ENCODE results near the gene PDE3B. TPM values are rescaled to one million over a fixed set of nuclear protein-coding genes. Genes with fewer than 3 reads are reported as not detected.
"Not testable (repeated sequence)": the region's sequence is repeated elsewhere in the genome, so short reads cannot be mapped to it uniquely, and the experiment has no call there.

Gene PDE3B
- total RNA-seq, 5 donors from 2014 or later (not counting 1 experiment from before 2014, with no cell fraction given), result 130 to 162 (median 143) TPM

DNA sequence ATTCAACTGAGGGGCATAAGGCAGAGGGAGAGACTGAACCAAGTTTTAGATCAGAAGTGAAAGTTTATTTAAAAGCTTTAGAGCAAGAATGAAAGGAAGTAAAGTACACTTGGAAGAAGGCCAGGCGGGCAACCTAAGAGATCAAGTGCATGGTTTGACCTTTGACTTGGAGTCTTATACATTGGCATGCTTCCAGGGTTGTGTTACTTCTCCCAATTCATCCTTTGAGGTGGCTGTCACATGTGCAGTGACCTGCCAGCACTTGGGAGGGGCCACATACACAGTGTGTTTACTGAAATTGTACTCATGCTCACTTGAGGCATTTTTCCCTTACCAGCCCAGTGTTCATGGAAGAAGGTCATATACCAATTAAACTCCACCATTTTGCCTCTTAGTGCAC lies 218.1 kb downstream of the PDE3B start:
- Histone ChIP-seq H3K27ac (ENCODE audit: low read length) (no peak overlapping the region), H3K36me3 (ENCODE audit: control insufficient read depth in 2 of 2, extremely low read depth in 1 of 2, insufficient read depth in 1 of 2, low read length in 1 of 2) (peaks cover 0 to 36% of the 10 kb centered on the region in 2 donors), H3K9me3 (no peaks in the 10 kb centered on the region), H3K4me1 (ENCODE audit: control insufficient read depth in 1 of 2, extremely low read depth in 1 of 2, insufficient read depth in 2 of 2, low read length in 2 of 2) (no peaks in the 10 kb centered on the region), H3K27me3 (replicated peaks in 1 of 2; ENCODE audit: control insufficient read depth in 2 of 2, extremely low read depth in 1 of 2, insufficient read depth in 2 of 2, low read length in 1 of 2) (no peaks in the 10 kb centered on the region), H3K4me3 (ENCODE audit: control insufficient read depth in 1 of 2, extremely low read depth in 1 of 2, low read length in 1 of 2) (no peak overlapping the region)
- DNase-seq, result no peak
- Mint-ChIP-seq H3K4me1 (peaks cover 6 to 12% (median 9%) of the 10 kb centered on the region in 3 donors), H3K27me3 (no peaks in the 10 kb centered on the region), H3K9me3 (peaks cover 0 to 11% (median 0%) of the 10 kb centered on the region in 3 donors), H3K4me3 (no peak overlapping the region), H3K36me3 (peaks cover 64% of the 10 kb centered on the region), H3K27ac (peak overlapping the region in 1 of 2 donors; percentile 58)
- CTCF ChIA-PET, result interaction anchor here in 1 of 2 donors (2.1 kb wide), 1 partner anchor 46 kb away, joined by 11 read pairs; no protein-coding TSS in a partner anchor
- ATAC-seq (replicated peaks in 1 of 4), result no peak
- WGBS (ENCODE audit: insufficient coverage), result 100% methylated on average over 1 of the region's 1 CpG
- POLR2A ChIA-PET, result no interaction called here

DNA sequence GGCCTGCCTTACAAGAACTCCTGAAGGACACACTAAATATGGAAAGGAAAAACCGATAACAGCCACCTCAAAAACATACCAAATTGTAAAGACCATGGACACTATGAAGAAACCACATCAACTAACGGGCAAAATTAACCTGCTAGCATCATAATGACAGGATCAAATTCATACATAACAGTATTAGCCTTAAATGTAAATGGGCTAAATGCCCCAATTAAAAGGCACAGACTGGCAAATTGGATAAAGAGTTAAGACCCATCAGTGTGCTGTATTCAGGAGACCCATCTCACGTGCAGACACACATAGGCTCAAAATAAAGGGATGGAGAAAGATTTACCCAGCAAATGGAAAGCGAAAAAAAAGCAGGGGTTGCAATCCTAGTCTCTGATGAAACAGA lies 220.2 kb downstream of the PDE3B start:
- POLR2A ChIA-PET; H3K27ac ChIP-seq (ENCODE audit: low read length); H3K27me3 Mint-ChIP-seq; H3K4me3 Mint-ChIP-seq; CTCF ChIA-PET; H3K9me3 ChIP-seq; H3K4me1 ChIP-seq (ENCODE audit: control insufficient read depth in 1 of 2, extremely low read depth in 1 of 2, insufficient read depth in 2 of 2, low read length in 2 of 2); H3K4me1 Mint-ChIP-seq; ATAC-seq (replicated peaks in 1 of 4); H3K4me3 ChIP-seq (ENCODE audit: control insufficient read depth in 1 of 2, extremely low read depth in 1 of 2, low read length in 1 of 2); DNase-seq; H3K27me3 ChIP-seq (replicated peaks in 1 of 2; ENCODE audit: control insufficient read depth in 2 of 2, extremely low read depth in 1 of 2, insufficient read depth in 2 of 2, low read length in 1 of 2): not testable (repeated sequence)
- Mint-ChIP-seq H3K36me3 (peaks cover 58% of the 10 kb centered on the region), H3K9me3 (peaks cover 0 to 11% (median 0%) of the 10 kb centered on the region in 3 donors), H3K27ac (peak overlapping the region in 1 of 2 donors; percentile 8)
- WGBS (ENCODE audit: insufficient coverage), result no CpG with 5 or more reads among the region's 4 CpGs
- peaks cover 5 to 40% of the 10 kb centered on the region in 2 donors for H3K36me3 ChIP-seq (ENCODE audit: control insufficient read depth in 2 of 2, extremely low read depth in 1 of 2, insufficient read depth in 1 of 2, low read length in 1 of 2)

DNA sequence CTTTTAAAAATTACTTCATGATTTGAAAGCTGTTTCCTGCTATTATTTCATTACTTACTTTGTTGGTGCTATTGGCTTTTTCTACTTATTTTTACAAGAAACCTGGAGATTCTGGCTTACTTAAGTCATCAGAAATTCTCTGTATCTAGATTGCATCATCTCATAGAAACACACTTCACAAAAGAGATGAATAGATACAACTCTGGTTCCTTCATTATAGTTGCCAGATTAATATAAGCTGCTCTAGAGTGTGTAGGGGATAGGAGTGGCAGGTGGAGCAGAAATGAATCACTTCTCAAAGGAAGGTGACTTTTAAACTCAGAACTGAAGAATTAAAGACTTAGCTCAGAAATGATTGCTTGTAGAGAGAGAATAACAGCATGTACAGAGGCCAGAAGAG lies 228.4 kb downstream of the PDE3B start:
- no peak overlapping the region for H3K4me3 Mint-ChIP-seq
- no peaks in the 10 kb centered on the region for H3K27me3 ChIP-seq (replicated peaks in 1 of 2; ENCODE audit: control insufficient read depth in 2 of 2, extremely low read depth in 1 of 2, insufficient read depth in 2 of 2, low read length in 1 of 2)
- DNase-seq, result no peak
- peak overlapping the region; percentile 14 to 57 for H3K27ac Mint-ChIP-seq
- no peaks in the 10 kb centered on the region for H3K9me3 ChIP-seq
- H3K36me3 ChIP-seq (ENCODE audit: control insufficient read depth in 2 of 2, extremely low read depth in 1 of 2, insufficient read depth in 1 of 2, low read length in 1 of 2), result peaks cover 5 to 52% of the 10 kb centered on the region in 2 donors
- peaks cover 0 to 14% (median 4%) of the 10 kb centered on the region in 3 donors for H3K4me1 Mint-ChIP-seq
- no peak for ATAC-seq (replicated peaks in 1 of 4)
- no peak overlapping the region for H3K27ac ChIP-seq (ENCODE audit: low read length)
- H3K27me3 Mint-ChIP-seq, result no peaks in the 10 kb centered on the region
- no peaks in the 10 kb centered on the region for H3K4me1 ChIP-seq (ENCODE audit: control insufficient read depth in 1 of 2, extremely low read depth in 1 of 2, insufficient read depth in 2 of 2, low read length in 2 of 2)
- no peaks in the 10 kb centered on the region for H3K9me3 Mint-ChIP-seq
- no peak overlapping the region for H3K4me3 ChIP-seq (ENCODE audit: control insufficient read depth in 1 of 2, extremely low read depth in 1 of 2, low read length in 1 of 2)
- CTCF ChIA-PET, result interaction anchor here (0.5 to 0.9 kb wide), 2 partner anchors 15 to 417 kb away, joined by 3 to 7 read pairs; no protein-coding TSS in a partner anchor
- POLR2A ChIA-PET, result no interaction called here
- peaks cover 66% of the 10 kb centered on the region for H3K36me3 Mint-ChIP-seq

DNA sequence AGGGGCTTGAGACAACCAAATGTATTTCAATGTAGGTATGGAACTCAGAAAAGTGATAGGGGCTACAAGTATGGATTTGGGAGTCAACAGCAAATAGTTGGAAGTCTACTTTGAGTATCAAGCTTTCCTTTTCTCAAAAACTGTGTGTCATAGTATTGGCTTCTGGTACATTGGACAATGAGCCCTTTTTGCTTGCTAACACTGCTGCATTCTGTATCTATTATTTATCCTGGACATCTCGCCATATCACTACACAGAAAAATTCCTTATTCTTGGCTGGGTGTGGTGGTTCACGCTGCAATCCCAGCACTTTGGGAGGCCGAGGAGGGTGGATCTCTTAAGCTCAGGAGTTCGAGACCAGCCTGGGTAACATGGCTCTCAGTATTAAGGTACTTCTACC lies 230.0 kb downstream of the PDE3B start:
- no peak overlapping the region for H3K4me3 Mint-ChIP-seq
- ATAC-seq (replicated peaks in 1 of 4), result no peak
- H3K27ac ChIP-seq (ENCODE audit: low read length), result no peak overlapping the region
- ChIA-PET POLR2A (interaction anchor here in 1 of 2 donors (0.6 kb wide), 1 partner anchor 350 kb away, joined by 3 read pairs; no protein-coding TSS in a partner anchor), CTCF (no interaction called here)
- no peak for DNase-seq
- peaks cover 0 to 49% of the 10 kb centered on the region in 2 donors for H3K36me3 ChIP-seq (ENCODE audit: control insufficient read depth in 2 of 2, extremely low read depth in 1 of 2, insufficient read depth in 1 of 2, low read length in 1 of 2)
- no peak overlapping the region for H3K4me3 ChIP-seq (ENCODE audit: control insufficient read depth in 1 of 2, extremely low read depth in 1 of 2, low read length in 1 of 2)
- H3K9me3 ChIP-seq, result no peaks in the 10 kb centered on the region
- H3K27me3 ChIP-seq (replicated peaks in 1 of 2; ENCODE audit: control insufficient read depth in 2 of 2, extremely low read depth in 1 of 2, insufficient read depth in 2 of 2, low read length in 1 of 2), result no peaks in the 10 kb centered on the region
- peaks cover 71% of the 10 kb centered on the region for H3K36me3 Mint-ChIP-seq
- WGBS (ENCODE audit: insufficient coverage), result no CpG with 5 or more reads among the region's 4 CpGs
- H3K4me1 ChIP-seq (ENCODE audit: control insufficient read depth in 1 of 2, extremely low read depth in 1 of 2, insufficient read depth in 2 of 2, low read length in 2 of 2), result no peaks in the 10 kb centered on the region
- H3K27me3 Mint-ChIP-seq, result no peaks in the 10 kb centered on the region
- H3K9me3 Mint-ChIP-seq, result no peaks in the 10 kb centered on the region
- peak overlapping the region in 1 of 2 donors; percentile 63 for H3K27ac Mint-ChIP-seq
- peaks cover 0 to 14% (median 5%) of the 10 kb centered on the region in 3 donors for H3K4me1 Mint-ChIP-seq

DNA sequence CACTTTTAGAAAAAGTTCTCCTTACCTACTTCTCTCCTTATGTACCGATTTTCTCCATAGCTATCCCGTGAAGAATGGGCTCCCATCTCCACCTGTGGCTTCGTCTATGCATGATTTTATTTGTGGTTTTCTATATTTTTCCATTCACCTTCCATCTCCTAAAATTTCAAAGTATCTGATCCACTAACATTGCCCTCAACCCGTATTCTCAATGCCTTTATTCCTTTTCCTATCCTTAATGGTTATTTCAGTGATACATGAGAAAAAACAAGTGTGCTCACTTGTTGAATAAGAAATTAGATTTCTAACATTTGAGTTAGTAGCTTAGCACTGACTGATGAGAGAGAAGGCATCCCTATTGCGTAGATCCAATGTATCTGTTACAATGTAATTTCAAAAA lies 231.6 kb downstream of the PDE3B start:
- no peak overlapping the region for H3K4me3 ChIP-seq (ENCODE audit: control insufficient read depth in 1 of 2, extremely low read depth in 1 of 2, low read length in 1 of 2)
- H3K27me3 ChIP-seq (replicated peaks in 1 of 2; ENCODE audit: control insufficient read depth in 2 of 2, extremely low read depth in 1 of 2, insufficient read depth in 2 of 2, low read length in 1 of 2), result no peaks in the 10 kb centered on the region
- no peaks in the 10 kb centered on the region for H3K4me1 ChIP-seq (ENCODE audit: control insufficient read depth in 1 of 2, extremely low read depth in 1 of 2, insufficient read depth in 2 of 2, low read length in 2 of 2)
- DNase-seq (no peak), ATAC-seq (replicated peaks in 1 of 4) (no peak)
- no peaks in the 10 kb centered on the region for H3K9me3 ChIP-seq
- peaks cover 0 to 40% of the 10 kb centered on the region in 2 donors for H3K36me3 ChIP-seq (ENCODE audit: control insufficient read depth in 2 of 2, extremely low read depth in 1 of 2, insufficient read depth in 1 of 2, low read length in 1 of 2)
- peaks cover 67% of the 10 kb centered on the region for H3K36me3 Mint-ChIP-seq
- H3K4me3 Mint-ChIP-seq, result no peak overlapping the region
- ChIA-PET POLR2A (no interaction called here), CTCF (no interaction called here)
- H3K4me1 Mint-ChIP-seq, result peaks cover 0 to 14% (median 5%) of the 10 kb centered on the region in 3 donors
- H3K27ac ChIP-seq (ENCODE audit: low read length), result no peak overlapping the region
- H3K27me3 Mint-ChIP-seq, result no peaks in the 10 kb centered on the region
- no CpG with 5 or more reads among the region's 5 CpGs for WGBS (ENCODE audit: insufficient coverage)
- no peaks in the 10 kb centered on the region for H3K9me3 Mint-ChIP-seq
- H3K27ac Mint-ChIP-seq, result no peak overlapping the region

DNA sequence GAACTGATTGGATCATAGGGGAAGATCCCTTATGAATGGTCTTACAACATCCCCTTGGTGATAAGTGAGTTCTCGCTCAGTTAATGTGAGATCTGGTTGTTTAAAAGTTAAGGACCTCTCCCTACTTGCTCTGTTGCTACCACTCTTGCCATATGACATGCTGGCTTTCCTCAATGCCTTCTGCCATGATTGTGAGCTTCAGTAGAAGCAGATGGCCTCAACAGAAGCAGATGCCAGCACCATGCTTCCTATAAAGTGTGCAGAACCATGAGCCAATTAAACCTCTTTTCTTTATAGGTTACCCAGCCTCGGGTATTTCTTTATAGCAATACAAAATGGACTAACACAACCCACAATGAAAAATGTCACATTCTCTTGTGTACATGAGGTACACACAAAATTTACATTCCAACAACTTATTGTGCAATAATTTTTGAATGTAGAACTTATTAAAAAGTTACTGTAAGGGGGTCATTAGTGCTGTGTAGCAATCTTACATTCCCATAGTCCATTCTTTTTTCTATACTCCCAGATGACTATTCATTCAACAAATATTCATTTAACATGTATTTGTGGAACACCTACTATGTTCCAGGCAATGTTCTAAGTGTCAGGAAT lies 238.1 kb downstream of the PDE3B start:
- Histone ChIP-seq H3K27me3 (replicated peaks in 1 of 2; ENCODE audit: control insufficient read depth in 2 of 2, extremely low read depth in 1 of 2, insufficient read depth in 2 of 2, low read length in 1 of 2) (no peaks in the 10 kb centered on the region), H3K27ac (ENCODE audit: low read length) (no peak overlapping the region), H3K9me3 (no peaks in the 10 kb centered on the region), H3K36me3 (ENCODE audit: control insufficient read depth in 2 of 2, extremely low read depth in 1 of 2, insufficient read depth in 1 of 2, low read length in 1 of 2) (peaks cover 0 to 15% of the 10 kb centered on the region in 2 donors), H3K4me3 (ENCODE audit: control insufficient read depth in 1 of 2, extremely low read depth in 1 of 2, low read length in 1 of 2) (no peak overlapping the region), H3K4me1 (ENCODE audit: control insufficient read depth in 1 of 2, extremely low read depth in 1 of 2, insufficient read depth in 2 of 2, low read length in 2 of 2) (no peaks in the 10 kb centered on the region)
- no peak for ATAC-seq (replicated peaks in 1 of 4)
- peaks cover 57% of the 10 kb centered on the region for H3K36me3 Mint-ChIP-seq
- H3K27me3 Mint-ChIP-seq, result no peaks in the 10 kb centered on the region
- H3K27ac Mint-ChIP-seq, result no peak overlapping the region
- ChIA-PET CTCF (interaction anchor here in 1 of 2 donors (1.3 kb wide), 1 partner anchor 8 kb away, joined by 3 read pairs; no protein-coding TSS in a partner anchor), POLR2A (interaction anchor here in 1 of 2 donors (0.6 kb wide), 1 partner anchor 29 kb away, joined by 8 read pairs; no protein-coding TSS in a partner anchor)
- no peak for DNase-seq
- WGBS (ENCODE audit: insufficient coverage), result no CpG with 5 or more reads among the region's 2 CpGs
- H3K4me3 Mint-ChIP-seq, result no peak overlapping the region
- H3K9me3 Mint-ChIP-seq, result peaks cover 5 to 8% (median 6%) of the 10 kb centered on the region in 3 donors
- peaks cover 9 to 23% (median 18%) of the 10 kb centered on the region in 3 donors for H3K4me1 Mint-ChIP-seq

Measured in T-cell (primary cell).